Peyer's patch (tissue), 4 donors: ENCODE results near the gene CMKLR1.

ENCODE experiments used
- CTCF ChIP-seq, 6 experiments: fragments of 450-650 bp in 4 of 6; fragments of 200-600 bp in 2 of 6; sonication (generic) in 1 of 6; IDR thresholded peaks; one replicate each; pipeline ENCODE4 v1.5.1; 2017 to 2019; ENCODE audit warnings: antibody characterized with exemption in 6 of 6, mild to moderate bottlenecking in 3 of 6, moderate library complexity in 1 of 6
- POLR2A ChIP-seq, 2 donors: fragments of 450-650 bp; IDR thresholded peaks; one replicate each; pipeline ENCODE4 v1.5.1; 2017; ENCODE audit warnings: antibody characterized with exemption in 2 of 2, mild to moderate bottlenecking in 2 of 2, moderate library complexity in 2 of 2

- no peak for TF ChIP-seq POLR2A (IDR thresholded peaks at IDR 0.05)
- TF ChIP-seq CTCF (IDR thresholded peaks at IDR 0.05), result no peak
Observed at GRCh38 chr12:108361606-108362005, 22.5 kb upstream of the CMKLR1 start.
